Heart right ventricle (tissue), 16 donors: ENCODE measurements around the gene NTNG2. TPM values are rescaled to one million over a fixed set of nuclear protein-coding genes. Genes with fewer than 3 reads are reported as not detected.

Experiments used
- ATAC-seq, 8 donors: fragments of 200-7000 bp; cut with Tn5 transposase; one replicate each; pipeline ENCODE4 v1.9.1; 2020; ENCODE audit warnings: mild to moderate bottlenecking in 8 of 8, moderate library complexity in 8 of 8, moderate number of reproducible peaks in 1 of 8
- DNase-seq, 2 donors: peaks; one replicate each; pipeline ENCODE4 v3.0.0-alpha.2; 2020
- H3K27ac ChIP-seq, 10 donors: fragments of 200-600 bp; sonication (generic) in 2 of 10; one replicate each; pipeline versions ENCODE4 v1.5.0 to v1.8.0; 2020 to 2022; ENCODE audit warnings: mild to moderate bottlenecking in 3 of 10
- H3K27me3 ChIP-seq, 7 donors: fragments of 200-600 bp; one replicate each; pipeline ENCODE4 v1.8.0; 2021 to 2022; ENCODE audit warnings: mild to moderate bottlenecking in 2 of 7
- H3K36me3 ChIP-seq, 9 donors: fragments of 200-600 bp; sonication (generic) in 1 of 9; one replicate each; pipeline versions ENCODE4 v1.5.0 to v1.8.0; 2020 to 2022; ENCODE audit warnings: mild to moderate bottlenecking in 2 of 9
- H3K4me1 ChIP-seq, 9 donors: fragments of 200-600 bp; sonication (generic) in 1 of 9; one replicate each; pipeline versions ENCODE4 v1.5.0 to v1.8.0; 2020 to 2022; ENCODE audit warnings: mild to moderate bottlenecking in 4 of 9
- H3K4me3 ChIP-seq, 10 donors: fragments of 200-600 bp; sonication (generic) in 2 of 10; one replicate each; pipeline versions ENCODE4 v1.5.0 to v1.8.0; 2020 to 2022; ENCODE audit warnings: mild to moderate bottlenecking in 7 of 10, moderate library complexity in 2 of 10
- H3K9me3 ChIP-seq, 11 donors: fragments of 200-600 bp in 10 of 11; sonication (generic) in 2 of 11; one replicate each; pipeline versions ENCODE4 v1.5.0 to v1.8.0; 2013 to 2022; ENCODE audit warnings: mild to moderate bottlenecking in 2 of 11, control low read depth in 1 of 11, moderate library complexity in 1 of 11
- CTCF ChIP-seq, 9 donors: fragments of 200-600 bp; sonication (generic) in 2 of 9; IDR thresholded peaks; one replicate each; pipeline versions ENCODE4 v1.5.0 to v1.8.0; 2021 to 2022; ENCODE audit warnings: antibody characterized with exemption in 9 of 9, mild to moderate bottlenecking in 5 of 9, moderate library complexity in 1 of 9
- WGBS, 2 donors: extraction: QIAGEN DNeasy Blood & Tissue Kit; methylation state at CpG; one replicate each; pipeline ENCODE4 v1.1.7; 2013; ENCODE audit warnings: inconsistent platforms in 1 of 2; 5-methylcytosine and 5-hydroxymethylcytosine counted together
- intact Hi-C, 10 donors: fragments of 100-400 bp; cut with DNase I; formaldehyde crosslinking; loops; one replicate each; pipeline versions ENCODE4 v1.11.1 to v1.14.2; 2022
- polyA plus RNA-seq, 2 donors: library from polyadenylated mRNA; stranded (reverse); fragments of 200-250 nt; gene quantifications; one replicate each; pipeline ENCODE4 v1.2.3, GENCODE V29; 2013
- total RNA-seq, 10 donors: library from RNA; stranded (reverse); fragmentation: NEBNext Ultra II Directional in 3 of 10; extraction: Animal tissue kit (Norgen Biotek cat#: 25700) in 3 of 10; gene quantifications; one replicate each; pipeline versions ENCODE4 v1.2.1 to v1.2.4, GENCODE V29; 2021 to 2023
- donor health status: Arrhythmogenic right ventricular cardiomyopathy.
- donor health status: ischemic (EF 13 %, LVEDD 7.1; RV severe dilation, severe dysfunction).
- donor health status: healthy with polysubstance abuse.
- donor health status: DM: no; HTN: yes; CAD: no.
- donor health status: DM: no; HTN: no; CAD: no.
- donor health status: ischemic (EF 25% LVEDD 6.9; RV normal size, moderate dysfunction).
- donor health status: ischemic (EF 25% LVEDD 5.7; RV mildly dilated, moderate dysfunction).
- donor health status: healthy.
- donor health status: DM: yes; HTN: yes; CAD: no.
- donor health status: Ischemic cardiomyopathy.
- donor health status: ischemic (EF 35%, LVEDD 5.7; RV mildly dilated, moderate dysfunction).
- donor health status: nonischemic (EF 11% LVEDD 7.7; RV severe dilation, severe dysfunction).
- donor health status: DM: yes; HTN: yes; CAD: no.
- donor health status: PGD.
- donor health status: ischemic (EF 29% LVEDD 5.4; RV normal size, mild dysfunction).
- donor health status: nonischemic (EF 23%, LVEDD 6.1; RV moderate dilation, normal function).

The NTNG2 gene
- total and polyA plus RNA-seq, 12 donors, result 0.29 to 7.6 (median 2.9) TPM

- TF ChIP-seq CTCF (IDR thresholded peaks at IDR 0.05), result no peak
- no peaks in the 10 kb centered on the region for H3K36me3 ChIP-seq
These were observed 55.2 kb downstream of the NTNG2 start for GRCh38 chr9:132216861-132217619.

GRCh38 chr9:132218208-132218607 is 56.4 kb downstream of the NTNG2 start:
- no peak for DNase-seq
- Histone ChIP-seq H3K27ac (peak overlapping the region in 1 of 10 donors; percentile 71), H3K4me3 (no peak overlapping the region), H3K36me3 (no peaks in the 10 kb centered on the region), H3K4me1 (peaks cover 0 to 50% (median 12%) of the 10 kb centered on the region in 9 donors), H3K9me3 (no peaks in the 10 kb centered on the region), H3K27me3 (peaks cover 0 to 17% (median 8%) of the 10 kb centered on the region in 7 donors)
- intact Hi-C loops, result no loop called here
- WGBS, 2 donors, result 82 to 87% methylated on average over 8 of the region's 8 CpGs
- no peak for TF ChIP-seq CTCF (IDR thresholded peaks at IDR 0.05)
- ATAC-seq, result no peak

More at GRCh38 chr9:132216861-132217619, 55.2 kb downstream of the NTNG2 start:
- intact Hi-C loops, result no loop called here
- DNase-seq, result no peak
- WGBS, 2 donors, result 82 to 84% methylated on average over 10 of the region's 10 CpGs
- Histone ChIP-seq H3K4me1 (peaks cover 0 to 46% (median 12%) of the 10 kb centered on the region in 9 donors), H3K27ac (peak overlapping the region in 1 of 10 donors; percentile 71), H3K27me3 (peaks cover 0 to 10% (median 2%) of the 10 kb centered on the region in 7 donors), H3K9me3 (no peaks in the 10 kb centered on the region), H3K4me3 (no peak overlapping the region)
- no peak for ATAC-seq

GRCh38 chr9:132221941-132222340 is 60.1 kb downstream of the NTNG2 start:
- H3K36me3 ChIP-seq, result no peaks in the 10 kb centered on the region

GRCh38 chr9:132224645-132225044 is 62.8 kb downstream of the NTNG2 start:
- DNase-seq, result no peak
- intact Hi-C loops, result no loop called here
- no peak for ATAC-seq
- peaks cover 0 to 28% (median 0%) of the 10 kb centered on the region in 9 donors for H3K4me1 ChIP-seq
- WGBS, 2 donors, result 89 to 90% methylated on average over 3 of the region's 3 CpGs
- H3K27me3 ChIP-seq, result peaks cover 0 to 23% (median 7%) of the 10 kb centered on the region in 7 donors
- no peak for TF ChIP-seq CTCF (IDR thresholded peaks at IDR 0.05)
- H3K36me3 ChIP-seq, result no peaks in the 10 kb centered on the region
- H3K9me3 ChIP-seq, result no peaks in the 10 kb centered on the region
- H3K4me3 ChIP-seq, result no peak overlapping the region
- no peak overlapping the region for H3K27ac ChIP-seq

More at GRCh38 chr9:132221941-132222340, 60.1 kb downstream of the NTNG2 start:
- intact Hi-C loops, result no loop called here
- Histone ChIP-seq H3K27ac (no peak overlapping the region), H3K9me3 (no peaks in the 10 kb centered on the region), H3K4me1 (peaks cover 0 to 45% (median 0%) of the 10 kb centered on the region in 9 donors), H3K27me3 (peaks cover 0 to 20% (median 9%) of the 10 kb centered on the region in 7 donors), H3K4me3 (no peak overlapping the region)
- 86% methylated on average over 6 of the region's 6 CpGs for WGBS, 2 donors
- ATAC-seq (no peak), DNase-seq (no peak)
- no peak for TF ChIP-seq CTCF (IDR thresholded peaks at IDR 0.05)
